Fibroblast of villous mesenchyme (primary cell): ENCODE data around the gene NOL7. TPM values are rescaled to one million over a fixed set of nuclear protein-coding genes. Genes with fewer than 3 reads are reported as not detected.

Source experiments
- DNase-seq: peaks from one replicate; pipeline ENCODE4 v3.0.0-alpha.2; 2010; ENCODE audit warnings: low read depth
- H3K4me3 ChIP-seq: 2 replicates; pipeline ENCODE4 v1.5.1; 2011; ENCODE audit warnings: low read depth, mild to moderate bottlenecking, low read length
- CTCF ChIP-seq: IDR thresholded peaks from 2 replicates; pipeline ENCODE4 v1.5.1; 2012; ENCODE audit warnings: low read depth, mild to moderate bottlenecking, low read length; ENCODE audit not compliant: insufficient read depth
- total RNA-seq: library from RNA; depleted of rRNA; stranded (reverse); fragments of >200 nt; gene quantifications from 2 replicates; pipeline ENCODE4 v1.2.3, GENCODE V29; 2012

Gene NOL7
- total RNA-seq, 1 donor, result 50.1 TPM

- H3K4me3 ChIP-seq, result no peak overlapping the region
- TF ChIP-seq CTCF, result peak; percentile 60
- DNase-seq, result peak; percentile 27
Measured at GRCh38 chr6:13624871-13625288, 9.7 kb downstream of the NOL7 start.

DNA sequence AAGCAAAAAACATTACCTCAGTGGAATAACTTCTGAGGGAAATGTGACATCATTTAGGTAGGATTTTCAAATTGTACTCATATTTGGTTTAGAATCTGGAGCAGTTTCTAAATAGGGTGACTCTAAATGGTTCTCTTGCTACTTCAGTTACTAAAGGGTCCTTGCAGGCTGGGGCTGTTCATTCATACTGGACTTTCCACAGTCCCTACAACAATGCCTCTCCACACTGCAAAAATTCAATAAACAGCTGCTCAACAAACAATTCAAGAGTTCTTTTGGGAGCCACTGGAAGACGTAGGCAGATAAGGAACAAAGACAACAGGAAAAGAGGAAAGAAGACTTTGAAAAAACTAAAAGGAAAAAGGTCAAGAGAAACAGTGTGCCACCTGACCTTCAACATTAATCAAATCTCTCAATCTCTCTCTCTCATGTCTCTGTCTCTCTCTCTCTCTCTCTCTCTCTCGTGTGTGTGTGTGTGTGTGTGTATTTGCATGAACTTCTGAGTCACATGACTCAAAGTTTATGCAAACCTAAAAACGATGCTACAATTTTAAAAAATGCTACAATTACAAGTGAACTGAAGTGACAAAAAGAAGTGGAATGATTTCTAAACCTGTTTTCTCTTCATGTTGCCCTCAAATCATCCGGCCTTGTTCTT lies 14.5 kb downstream of the NOL7 start:
- TF ChIP-seq CTCF, result no peak
- no peak overlapping the region for H3K4me3 ChIP-seq
- no peak for DNase-seq

- DNase-seq, result no peak
- no peak overlapping the region for H3K4me3 ChIP-seq
- TF ChIP-seq CTCF, result no peak
Measured at GRCh38 chr6:13630499-13630898, 15.4 kb downstream of the NOL7 start.

- no peak overlapping the region for H3K4me3 ChIP-seq
- TF ChIP-seq CTCF, result no peak
- no peak for DNase-seq
Measured at GRCh38 chr6:13633343-13633742, 18.2 kb downstream of the NOL7 start.

- no peak for TF ChIP-seq CTCF
- H3K4me3 ChIP-seq, result no peak overlapping the region
- DNase-seq, result no peak
Measured at GRCh38 chr6:13635948-13636658, 21.0 kb downstream of the NOL7 start.

- no peak for DNase-seq
- no peak overlapping the region for H3K4me3 ChIP-seq
- no peak for TF ChIP-seq CTCF
Measured at GRCh38 chr6:13638014-13638413, 22.9 kb downstream of the NOL7 start.
